Right lobe of liver (tissue), 6 donors: Measurements from ENCODE around the gene SOHLH1. TPM values are rescaled to one million over a fixed set of nuclear protein-coding genes. Genes with fewer than 3 reads are reported as not detected.

Experiments used
- ATAC-seq, 4 donors: fragments of 200-7000 bp; cut with Tn5 transposase; one replicate each; pipeline ENCODE4 v1.9.1; 2020; ENCODE audit warnings: mild to moderate bottlenecking in 4 of 4, moderate library complexity in 4 of 4
- DNase-seq, 3 donors: peaks; one replicate each; pipeline ENCODE4 v3.0.0-alpha.2; 2020
- H3K27ac ChIP-seq, 3 donors: fragments of 200-600 bp; one replicate each; pipeline ENCODE4 v1.8.0; 2022
- H3K27me3 ChIP-seq, 2 donors: fragments of 200-600 bp; one replicate each; pipeline ENCODE4 v1.8.0; 2022
- H3K36me3 ChIP-seq, 4 donors: fragments of 200-600 bp; sonication (generic) in 1 of 4; one replicate each; pipeline versions ENCODE4 v1.5.1 to v1.8.0; 2017 to 2022; ENCODE audit warnings: control low read depth in 1 of 4
- H3K4me1 ChIP-seq, 4 donors: fragments of 200-600 bp; sonication (generic) in 1 of 4; one replicate each; pipeline versions ENCODE4 v1.5.1 to v1.8.0; 2017 to 2022; ENCODE audit warnings: control low read depth in 1 of 4
- H3K4me3 ChIP-seq, 3 donors: fragments of 200-600 bp; one replicate each; pipeline ENCODE4 v1.8.0; 2022
- H3K9me3 ChIP-seq, 4 donors: fragments of 200-600 bp; sonication (generic) in 1 of 4; one replicate each; pipeline versions ENCODE4 v1.5.1 to v1.8.0; 2017 to 2022; ENCODE audit warnings: control low read depth in 1 of 4
- CTCF ChIP-seq, 4 donors: fragments of 200-600 bp in 3 of 4; fragments of 450-650 bp in 1 of 4; IDR thresholded peaks; one replicate each; pipeline versions ENCODE4 v1.5.1 to v1.8.0; 2016 to 2022; ENCODE audit warnings: antibody characterized with exemption in 4 of 4, mild to moderate bottlenecking in 2 of 4
- POLR2A ChIP-seq: fragments of 450-650 bp; IDR thresholded peaks from one replicate; pipeline ENCODE4 v1.6.1; 2017; ENCODE audit warnings: antibody characterized with exemption, mild to moderate bottlenecking
- WGBS: methylation state at CpG from one replicate; pipeline ENCODE4 v1.1.6; 2018; ENCODE audit warnings: low coverage, low lambda C conversion rate; ENCODE audit not compliant: insufficient coverage; ENCODE audit errors: missing lambda C conversion rate; 5-methylcytosine and 5-hydroxymethylcytosine counted together
- intact Hi-C, 2 donors: fragments of 100-400 bp; cut with DNase I; formaldehyde crosslinking; loops; one replicate each; pipeline versions ENCODE4 v1.11.2 to v1.14.1; 2022
- total RNA-seq, 6 experiments: library from RNA; depleted of rRNA in 2 of 6; stranded (reverse); fragments of >200 nt in 2 of 6; fragmentation: NEBNext Ultra II Directional in 3 of 6; extraction: Animal tissue kit (Norgen Biotek cat#: 25700) in 3 of 6; gene quantifications; one replicate each; pipeline versions ENCODE4 v1.1.0 to v1.2.4, GENCODE V29; 2016 to 2023
- donor health status: DM: no; HTN: yes; CAD: no.
- donor health status: DM: no; HTN: no; CAD: no.
- donor health status: DM: no; HTN: no; CAD: no.
- donor health status: DM: no; HTN: yes; CAD: no.
- donor health status: DM: no; HTN: yes; CAD: no.

The SOHLH1 gene
- total RNA-seq, 6 experiments from 2014 or later = not detected

GRCh38 chr9:135660407-135660806 is 38.9 kb downstream of the SOHLH1 start:
- Histone ChIP-seq H3K4me1 (no peaks in the 10 kb centered on the region), H3K27ac (no peak overlapping the region), H3K9me3 (no peaks in the 10 kb centered on the region), H3K4me3 (no peak overlapping the region), H3K36me3 (no peaks in the 10 kb centered on the region), H3K27me3 (no peaks in the 10 kb centered on the region)
- no peak for DNase-seq
- no peak for ATAC-seq
- WGBS = 89% methylated on average over 19 of the region's 22 CpGs
- TF ChIP-seq CTCF (IDR thresholded peaks at IDR 0.05) = no peak
- intact Hi-C loops = no loop called here

GRCh38 chr9:135659252-135659651 is 40.0 kb downstream of the SOHLH1 start:
- no peak overlapping the region for H3K27ac ChIP-seq
- intact Hi-C loops = no loop called here
- H3K36me3 ChIP-seq = no peaks in the 10 kb centered on the region
- H3K4me1 ChIP-seq = no peaks in the 10 kb centered on the region
- no peaks in the 10 kb centered on the region for H3K9me3 ChIP-seq
- TF ChIP-seq POLR2A (no peak), CTCF (IDR thresholded peaks at IDR 0.05) (no peak)
- H3K27me3 ChIP-seq = no peaks in the 10 kb centered on the region
- no peak for ATAC-seq
- no peak for DNase-seq
- H3K4me3 ChIP-seq = no peak overlapping the region
- WGBS = 74% methylated on average over 11 of the region's 13 CpGs

GRCh38 chr9:135657416-135657815 is 41.9 kb downstream of the SOHLH1 start:
- H3K27ac ChIP-seq = no peak overlapping the region

GRCh38 chr9:135655317-135655716 is 44.0 kb downstream of the SOHLH1 start:
- Histone ChIP-seq H3K4me3 (no peak overlapping the region), H3K9me3 (no peaks in the 10 kb centered on the region), H3K4me1 (no peaks in the 10 kb centered on the region), H3K36me3 (no peaks in the 10 kb centered on the region), H3K27ac (no peak overlapping the region), H3K27me3 (no peaks in the 10 kb centered on the region)
- TF ChIP-seq CTCF (IDR thresholded peaks at IDR 0.05) (no peak), POLR2A (no peak)
- 17% methylated on average over 1 of the region's 8 CpGs for WGBS
- ATAC-seq (peak in 1 of 4 donors; percentile 37), DNase-seq (no peak)
- intact Hi-C loops = no loop called here

More at GRCh38 chr9:135657416-135657815, 41.9 kb downstream of the SOHLH1 start:
- 65% methylated on average over 10 of the region's 15 CpGs for WGBS
- no peak for ATAC-seq
- no peak overlapping the region for H3K4me3 ChIP-seq
- no peaks in the 10 kb centered on the region for H3K27me3 ChIP-seq
- no peak for TF ChIP-seq CTCF (IDR thresholded peaks at IDR 0.05)
- DNase-seq = no peak
- H3K9me3 ChIP-seq = no peaks in the 10 kb centered on the region
- intact Hi-C loops = no loop called here
- no peaks in the 10 kb centered on the region for H3K36me3 ChIP-seq
- H3K4me1 ChIP-seq = no peaks in the 10 kb centered on the region

GRCh38 chr9:135650408-135650807 is 48.9 kb downstream of the SOHLH1 start:
- WGBS = 77% methylated on average over 16 of the region's 17 CpGs
- no peaks in the 10 kb centered on the region for H3K27me3 ChIP-seq

More at GRCh38 chr9:135650408-135650807, 48.9 kb downstream of the SOHLH1 start:
- TF ChIP-seq CTCF (IDR thresholded peaks at IDR 0.05) (no peak), POLR2A (no peak)
- intact Hi-C loops = no loop called here
- Histone ChIP-seq H3K4me1 (no peaks in the 10 kb centered on the region), H3K36me3 (no peaks in the 10 kb centered on the region), H3K27ac (no peak overlapping the region), H3K4me3 (no peak overlapping the region), H3K9me3 (no peaks in the 10 kb centered on the region)
- ATAC-seq (no peak), DNase-seq (no peak)
